NOMO-1 (cell line): ENCODE measurements around the gene PCDH12.
A peak's percentile ranks its signal among the peaks of the same experiment; 100 is the strongest.

ENCODE experiments used
- DNase-seq, 2 experiments: peaks; one replicate each; lab custom pipeline; 2025; ENCODE audit not compliant: unreplicated experiment in 2 of 2; lab: John Stamatoyannopoulos, UW

PCDH12 gene

DNA sequence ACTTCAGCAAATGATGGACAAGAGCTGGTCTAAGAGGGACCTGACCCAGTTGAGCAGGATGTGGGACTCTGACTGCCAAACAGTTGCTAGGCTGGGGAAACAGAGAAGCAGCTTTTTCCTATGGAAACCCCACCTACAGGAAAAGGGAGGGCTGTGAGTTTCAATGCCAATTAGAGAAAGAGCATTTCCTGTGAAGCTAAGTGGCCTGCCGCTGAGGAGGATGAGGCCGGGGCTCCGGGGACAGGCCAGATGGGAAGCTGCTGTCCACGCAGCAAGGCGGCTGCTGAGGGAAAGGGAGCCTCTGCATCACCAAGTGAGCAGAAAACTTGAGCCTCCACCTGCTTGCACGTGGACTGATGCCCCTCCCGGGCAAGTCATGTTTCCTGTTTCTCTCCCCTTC is at the start of gene PCDH12:
Gene PCDH12, minus strand, starts transcription at position 90 of the 400 bp plus-strand sequence. CDS start 351 bp downstream, outside the sequence.
- peak; percentile 10 to 33 for DNase-seq

DNA sequence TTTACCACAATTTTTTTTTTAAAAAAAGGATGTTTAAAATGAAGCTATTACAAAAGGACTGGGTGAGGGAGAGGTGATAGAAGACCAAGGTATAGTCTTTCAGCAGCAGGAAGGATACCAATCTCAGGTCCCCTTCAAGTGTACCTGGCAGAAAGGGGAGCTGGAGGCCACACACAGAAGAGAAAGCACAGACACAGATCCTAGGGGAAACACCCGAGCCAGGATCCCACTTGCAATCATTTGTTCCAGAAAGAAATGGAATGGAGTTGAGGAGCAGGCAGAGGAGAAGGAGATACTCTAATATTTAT is 49.2 kb upstream of the PCDH12 start:
- DNase-seq, result no peak

DNA sequence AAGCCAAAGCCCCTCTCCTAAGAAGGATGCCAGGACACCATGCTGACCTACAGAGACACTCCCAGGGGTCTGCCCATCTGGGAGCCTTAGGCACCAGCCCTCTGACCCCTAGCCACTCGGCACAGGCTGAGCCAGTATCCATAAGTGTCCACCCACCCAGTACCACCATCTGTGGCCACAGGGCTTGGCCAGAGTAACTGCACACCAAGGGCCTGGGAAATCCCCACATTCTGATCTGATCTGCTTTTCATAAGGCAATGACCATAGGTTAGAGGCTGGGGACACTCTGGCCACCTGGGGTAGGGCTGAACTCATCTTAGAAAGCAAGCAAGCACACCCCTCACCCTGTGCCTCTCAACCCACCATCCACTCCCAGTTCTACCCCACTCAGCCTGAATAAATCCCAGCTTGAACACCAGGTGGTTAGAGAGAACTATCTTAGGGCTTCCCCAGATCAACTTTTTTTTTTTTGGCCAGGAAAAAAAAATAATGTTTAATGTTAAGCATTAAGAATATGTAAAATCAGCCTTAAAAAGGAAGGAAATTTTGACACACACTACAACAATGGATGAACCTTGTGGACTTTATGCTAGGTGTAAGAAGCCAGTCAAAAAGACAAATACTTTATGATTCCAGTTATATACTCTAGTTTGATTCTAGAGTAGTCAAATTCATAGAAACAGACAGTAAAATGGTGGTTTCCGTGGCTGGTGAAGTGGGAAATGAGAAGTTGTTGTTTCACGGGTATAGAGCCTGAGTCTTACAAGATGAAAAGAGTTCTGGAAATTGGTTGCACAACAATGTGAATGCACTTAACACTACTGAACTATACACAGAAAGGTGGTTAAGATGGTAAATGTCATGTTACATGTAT is 48.6 kb upstream of the PCDH12 start:
- peak; percentile 9 to 60 for DNase-seq

DNA sequence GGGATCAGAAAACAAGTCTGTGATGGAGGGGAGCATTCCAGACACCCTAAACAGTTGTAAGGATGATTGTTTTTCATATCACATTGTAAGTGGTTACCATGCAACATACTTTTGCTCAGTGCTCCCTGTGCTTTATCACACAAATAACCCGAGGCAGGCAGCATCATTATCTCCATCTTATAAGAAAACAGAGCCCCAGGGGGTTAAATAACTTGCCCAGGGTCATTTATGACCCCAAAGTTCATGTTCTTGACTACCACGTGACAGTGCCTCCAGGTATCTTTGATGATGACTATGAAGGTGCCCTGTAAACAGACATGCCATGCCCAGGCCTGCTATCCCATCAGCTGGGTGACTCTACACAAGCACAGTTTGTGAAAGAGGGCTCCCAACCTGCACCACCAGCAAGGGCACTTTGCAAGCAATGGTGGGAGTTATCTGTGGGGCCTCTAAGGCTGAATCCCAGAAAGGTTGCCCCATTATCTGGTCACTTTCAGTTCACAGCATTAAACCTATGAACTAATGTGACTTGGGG is 45.3 kb upstream of the PCDH12 start:
- DNase-seq, result no peak

DNA sequence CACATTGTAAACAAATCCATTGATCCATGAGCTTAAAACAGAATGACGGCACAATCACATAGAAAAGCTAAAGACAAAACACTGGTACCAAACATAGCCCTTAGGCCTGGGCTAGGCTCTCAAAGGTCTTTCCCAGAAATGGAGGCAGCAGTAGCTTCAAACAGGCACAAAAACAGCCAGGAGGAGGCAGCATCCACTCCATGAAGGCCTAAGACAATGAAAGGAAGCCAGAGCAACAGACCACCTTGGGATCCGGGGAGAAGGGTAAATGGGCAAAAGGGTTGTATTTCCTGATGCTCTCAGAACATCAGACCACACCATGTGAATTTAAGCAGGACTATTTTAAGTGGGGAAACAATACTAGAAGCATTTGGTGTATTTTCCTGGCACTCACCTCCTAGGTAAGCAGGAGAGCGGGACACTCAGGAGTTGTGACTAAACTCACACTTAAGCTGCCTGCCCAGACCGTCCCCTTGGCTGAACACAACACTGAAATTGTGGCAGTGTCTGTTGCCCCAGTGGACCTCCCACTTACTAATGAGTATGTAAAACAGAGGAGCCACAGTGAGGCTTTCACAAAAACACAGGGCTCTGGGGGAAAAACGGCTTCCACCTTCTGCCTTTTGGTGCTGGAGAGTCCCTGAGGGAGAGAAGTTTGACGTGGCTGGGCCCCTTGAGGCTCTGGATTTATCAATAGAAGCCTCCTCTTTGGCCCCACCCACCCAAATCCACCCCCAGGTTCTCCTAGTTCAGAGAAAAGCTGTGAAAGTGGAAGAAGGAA is 42.9 kb upstream of the PCDH12 start:
- no peak for DNase-seq

DNA sequence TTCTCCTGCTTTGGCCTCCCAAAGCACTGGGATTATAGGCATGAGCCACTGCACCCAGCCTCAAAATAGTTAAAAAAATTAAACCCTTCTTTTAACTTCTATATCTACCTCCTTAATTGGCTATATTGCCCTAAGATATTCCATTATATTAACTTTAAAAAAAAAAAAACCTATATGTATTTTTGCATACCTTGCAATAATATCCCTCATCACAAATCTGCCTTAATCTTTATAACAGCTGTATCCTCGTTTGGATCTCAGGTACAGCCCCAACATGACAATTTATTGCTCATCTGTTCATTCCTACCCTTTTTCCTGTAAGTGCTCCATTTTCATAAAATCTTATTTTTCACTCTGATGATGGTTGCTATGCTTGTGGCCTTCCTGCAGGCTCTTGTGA is 42.2 kb upstream of the PCDH12 start:
- no peak for DNase-seq

DNA sequence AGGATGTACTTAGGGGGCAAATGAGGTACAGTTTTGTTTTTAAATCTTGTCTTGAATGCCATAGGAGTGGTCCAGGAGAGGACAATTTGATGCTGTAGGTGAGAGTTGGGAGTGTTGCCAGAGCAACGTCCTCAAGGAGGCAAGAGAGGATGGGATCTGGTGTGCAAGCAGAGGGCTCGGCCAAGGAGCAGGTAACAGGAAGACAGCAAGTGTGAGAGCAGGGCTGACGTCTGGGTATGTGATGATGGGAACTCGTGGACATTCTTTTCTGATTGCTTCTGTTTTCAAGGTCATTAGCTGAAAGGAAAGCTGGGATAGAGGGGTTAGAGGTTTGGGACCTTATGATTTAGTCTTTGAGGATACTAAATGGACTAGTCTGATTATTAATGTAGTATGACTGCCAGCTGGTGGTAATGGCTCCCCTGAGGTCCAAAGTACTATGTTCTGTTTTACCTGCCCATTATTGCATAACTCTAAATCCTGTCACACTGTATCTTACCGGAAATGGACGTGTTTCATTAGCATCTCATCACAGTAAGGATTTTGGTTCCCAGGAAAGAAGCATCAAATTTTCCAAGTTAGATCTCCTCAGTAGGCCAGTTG is 39.5 kb upstream of the PCDH12 start:
- no peak for DNase-seq

DNA sequence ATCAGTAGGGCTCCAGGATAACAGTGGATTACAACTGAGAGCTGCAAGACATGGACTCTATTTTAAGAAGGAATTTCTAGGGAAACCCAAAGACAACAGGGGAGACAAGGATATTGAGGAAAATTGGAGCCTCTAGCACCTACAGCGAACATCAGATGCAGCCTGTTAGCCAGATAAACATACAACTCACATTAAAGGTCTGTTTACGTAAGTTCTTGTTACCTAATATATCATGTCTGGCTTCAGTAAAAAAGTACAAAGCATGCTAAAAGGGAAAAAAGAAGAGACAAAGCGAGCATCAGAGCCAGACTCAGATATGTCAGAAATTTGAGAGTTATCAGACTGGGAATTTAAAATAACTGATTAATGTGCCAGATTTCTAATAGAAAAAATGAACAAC is 37.7 kb upstream of the PCDH12 start:
- DNase-seq, result no peak

DNA sequence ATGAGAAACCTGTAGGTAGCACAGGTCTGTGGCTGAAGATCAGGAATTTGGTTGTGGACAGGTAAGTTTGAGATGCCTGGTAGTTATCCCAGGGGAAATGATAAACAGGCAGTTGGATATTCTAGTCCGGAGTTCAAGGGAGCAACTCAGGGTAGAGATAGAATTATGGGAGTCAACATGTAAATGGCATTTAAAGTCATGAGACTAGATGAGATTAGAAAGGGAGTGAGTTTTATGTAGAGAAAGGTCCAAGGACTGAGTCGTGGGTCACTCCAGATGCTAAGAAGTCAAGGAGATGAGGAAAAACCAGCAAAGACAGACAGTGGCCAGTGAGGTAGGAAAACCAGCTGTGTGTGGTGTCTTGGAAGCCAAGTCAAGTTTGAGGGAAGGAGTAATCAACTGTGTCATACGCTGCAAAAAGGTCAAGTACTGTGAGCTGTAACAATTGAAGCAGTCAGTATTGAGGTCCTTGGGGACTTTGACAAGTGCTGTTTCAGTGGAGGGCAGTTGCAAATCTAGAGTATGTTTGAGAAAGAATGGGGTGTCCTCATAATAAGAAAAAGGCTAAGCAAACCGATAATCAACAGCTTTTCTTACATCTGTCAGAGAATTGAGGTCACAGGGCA is 36.6 kb upstream of the PCDH12 start:
- no peak for DNase-seq

DNA sequence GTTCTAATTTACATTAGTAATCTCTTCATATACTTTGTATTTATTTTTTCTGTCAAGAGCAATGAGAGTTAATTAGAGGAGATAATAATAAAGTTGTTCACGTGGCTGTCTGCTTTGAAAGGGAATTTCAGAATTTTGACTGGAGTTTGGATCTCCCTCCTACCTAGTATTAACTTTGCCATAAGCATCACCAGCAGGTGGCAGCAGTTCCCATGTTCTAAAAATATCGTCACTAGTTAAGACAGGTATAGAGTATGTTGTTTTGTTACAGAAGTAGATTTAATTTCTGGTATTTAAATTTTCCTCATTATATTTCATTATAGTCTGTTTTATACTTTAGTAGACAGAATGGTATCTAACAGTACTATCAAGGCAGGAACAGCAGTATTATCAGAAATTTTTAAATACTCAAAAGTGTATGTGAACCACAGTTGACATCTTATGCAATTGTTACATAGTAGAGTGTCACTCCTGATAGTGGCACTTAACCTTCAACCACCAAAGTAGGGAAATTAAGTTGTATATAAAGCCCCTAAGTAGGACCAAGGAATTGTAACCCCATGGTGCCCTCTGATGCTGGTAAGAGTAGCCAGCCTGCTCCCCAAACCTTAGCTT is 34.5 kb upstream of the PCDH12 start:
- DNase-seq, result peak in 1 of 2 experiments; percentile 43

DNA sequence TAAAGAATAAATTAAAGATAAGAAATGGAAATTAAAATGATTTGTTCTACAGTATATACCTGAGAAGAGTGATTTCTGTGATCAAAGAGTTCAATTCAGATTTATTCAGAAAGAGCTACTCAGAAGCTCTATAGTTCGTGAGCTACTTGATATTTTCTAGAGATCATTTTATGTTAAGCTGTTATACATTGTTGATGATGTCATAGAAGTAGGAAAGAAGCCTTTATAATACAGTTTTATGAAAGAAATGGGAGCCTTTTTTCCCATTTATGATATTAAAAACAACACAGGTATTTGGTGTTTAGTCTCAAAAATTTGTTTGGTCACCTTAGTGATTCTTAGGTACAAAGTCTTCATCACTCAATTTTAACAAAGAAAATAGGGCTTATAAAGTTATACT is 31.7 kb upstream of the PCDH12 start:
- DNase-seq, result no peak

DNA sequence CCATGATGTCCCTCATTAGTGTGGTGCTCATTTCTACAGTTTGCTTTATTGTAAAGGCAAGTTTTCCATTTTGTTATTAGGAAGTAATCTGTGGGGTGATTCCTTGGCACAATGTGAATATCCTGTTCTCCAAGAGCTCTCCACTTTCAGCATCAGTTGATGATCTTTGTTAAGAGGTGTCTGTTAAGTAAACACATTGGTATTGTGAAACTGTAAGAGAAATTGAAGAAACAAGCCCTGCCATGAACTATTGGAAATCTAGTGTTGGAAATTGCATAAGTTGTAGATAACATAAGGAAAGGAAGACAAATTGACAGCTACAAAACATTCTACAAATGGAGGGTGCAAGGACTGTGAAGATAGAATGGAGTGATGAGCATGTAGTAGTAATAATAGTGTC is 28.1 kb upstream of the PCDH12 start:
- no peak for DNase-seq

DNA sequence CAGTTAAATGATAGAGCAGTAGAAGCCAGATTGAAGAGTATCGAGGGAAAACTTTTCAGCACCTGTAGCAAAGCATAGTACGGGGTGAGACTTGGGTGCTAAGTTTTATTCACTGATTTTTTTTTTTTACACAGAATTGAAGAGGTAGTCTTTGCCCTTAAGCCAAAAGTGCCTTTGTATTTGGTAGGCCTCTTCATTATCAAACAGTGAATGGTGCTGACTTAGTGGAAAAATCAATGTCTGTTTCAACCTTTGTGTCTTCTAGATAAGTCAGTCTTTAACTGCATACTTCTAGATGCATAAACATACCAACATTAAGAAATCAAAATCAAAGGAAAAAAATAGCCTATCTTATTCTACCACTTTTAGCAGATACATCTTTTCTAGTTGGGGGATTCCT is 24.6 kb upstream of the PCDH12 start:
- DNase-seq, result no peak

DNA sequence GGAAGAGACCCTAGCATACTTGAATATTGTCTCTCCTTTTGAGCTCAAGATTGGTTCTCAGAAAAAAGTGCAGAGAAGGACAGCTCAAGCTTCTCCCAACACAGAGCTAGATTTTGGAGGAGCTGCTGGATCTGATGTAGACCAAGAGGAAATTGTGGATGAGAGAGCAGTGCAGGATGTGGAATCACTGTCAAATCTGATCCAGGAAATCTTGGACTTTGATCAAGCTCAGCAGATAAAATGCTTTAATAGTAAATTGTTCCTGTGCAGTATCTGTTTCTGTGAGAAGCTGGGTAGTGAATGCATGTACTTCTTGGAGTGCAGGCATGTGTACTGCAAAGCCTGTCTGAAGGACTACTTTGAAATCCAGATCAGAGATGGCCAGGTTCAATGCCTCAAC is 20.4 kb upstream of the PCDH12 start:
- no peak for DNase-seq

DNA sequence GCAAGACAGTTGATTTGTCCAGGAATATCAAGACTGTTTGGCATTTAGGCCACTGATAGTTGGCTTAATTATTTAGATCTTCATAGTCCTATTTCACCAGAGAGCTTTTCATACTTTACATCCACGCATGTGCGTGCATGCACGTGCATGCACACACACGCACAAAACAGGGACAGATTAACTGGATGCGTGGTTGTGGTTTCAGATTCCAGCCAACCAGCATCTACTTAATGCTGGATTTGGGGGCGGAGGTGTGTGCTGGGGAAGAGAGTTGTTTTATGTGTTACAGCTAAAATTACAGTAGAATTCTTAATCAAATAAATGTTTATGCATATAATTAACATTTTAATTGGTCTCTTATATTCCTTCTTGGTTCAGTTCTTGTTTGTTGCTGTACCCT is 18.2 kb upstream of the PCDH12 start:
- DNase-seq, result no peak

DNA sequence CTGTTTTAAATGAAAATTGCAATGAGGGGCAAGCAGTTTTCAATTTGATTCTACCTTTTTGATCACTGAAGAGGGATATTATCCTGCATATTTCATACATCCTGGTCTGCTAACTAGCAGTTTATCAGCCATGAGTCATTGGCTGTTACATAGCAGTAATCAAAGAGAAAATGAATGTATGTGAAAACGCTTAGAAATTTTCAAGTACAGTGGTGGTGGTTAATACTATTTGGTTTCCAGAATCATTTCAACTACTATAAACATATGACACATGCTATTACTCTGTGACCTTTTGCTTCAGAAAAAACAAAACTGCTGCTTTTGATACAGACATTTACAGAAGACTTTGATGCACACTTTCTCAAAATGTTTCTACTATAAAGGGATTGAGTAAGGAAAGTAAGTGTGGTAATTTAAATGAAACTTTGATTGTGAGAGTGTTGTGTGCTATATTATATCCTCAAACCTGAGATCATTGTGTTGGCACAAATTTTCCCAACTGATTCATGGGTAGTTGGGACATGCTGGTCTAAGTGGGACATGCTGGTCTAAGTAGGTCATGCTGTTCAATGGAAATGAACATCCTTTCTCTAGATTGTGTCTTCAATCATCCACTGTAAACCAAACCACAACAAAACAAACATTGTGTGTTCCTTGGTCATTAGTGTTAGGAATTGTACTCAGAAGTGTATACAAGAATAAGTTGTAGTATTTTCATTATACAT is 16.0 kb upstream of the PCDH12 start:
- no peak for DNase-seq

DNA sequence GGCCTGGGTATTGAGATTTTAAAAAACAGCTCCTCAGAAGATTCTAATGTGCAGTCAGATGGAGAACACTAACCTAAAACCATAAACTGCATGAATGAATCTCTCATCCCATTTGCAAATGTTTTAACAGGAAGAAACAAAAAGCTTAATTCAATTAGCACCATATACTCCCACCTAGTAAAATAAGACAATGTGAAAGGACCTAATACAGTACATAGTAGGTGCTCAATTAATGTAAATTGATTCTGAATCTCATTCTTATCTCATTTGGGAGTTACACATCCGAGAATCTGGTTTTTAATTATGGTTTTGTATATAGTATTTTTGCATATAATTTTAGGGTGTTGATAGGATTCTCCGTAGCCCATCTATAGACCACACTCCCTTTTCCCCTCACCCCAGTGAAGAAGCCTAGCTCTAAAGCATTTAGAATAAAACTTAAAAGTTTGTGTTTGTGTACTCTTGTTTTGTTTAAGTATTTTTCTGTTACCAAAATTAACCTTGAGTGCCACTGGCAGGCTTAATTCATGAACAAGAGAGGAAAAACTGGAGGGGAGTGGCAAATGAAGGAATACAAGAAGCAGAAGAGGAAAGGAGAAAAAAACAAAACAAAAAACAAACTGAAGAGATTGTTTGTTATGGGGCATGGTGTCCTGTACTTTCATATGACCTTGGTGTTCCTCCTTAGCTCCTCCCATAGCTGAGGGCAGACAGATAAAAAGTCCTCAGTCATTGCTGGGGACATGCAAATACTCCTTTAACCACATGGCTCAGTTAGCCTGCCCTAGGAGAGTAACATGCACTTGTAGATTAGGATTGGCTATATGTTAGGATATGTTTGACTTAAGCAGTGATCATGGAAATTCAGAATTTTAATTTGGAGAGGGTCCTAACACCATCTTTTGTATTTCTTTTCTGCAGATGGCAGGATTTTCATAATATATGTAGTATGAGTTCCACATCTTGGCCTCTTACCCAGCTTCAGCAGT is 12.1 kb upstream of the PCDH12 start:
- DNase-seq, result peak; percentile 68 to 81

DNA sequence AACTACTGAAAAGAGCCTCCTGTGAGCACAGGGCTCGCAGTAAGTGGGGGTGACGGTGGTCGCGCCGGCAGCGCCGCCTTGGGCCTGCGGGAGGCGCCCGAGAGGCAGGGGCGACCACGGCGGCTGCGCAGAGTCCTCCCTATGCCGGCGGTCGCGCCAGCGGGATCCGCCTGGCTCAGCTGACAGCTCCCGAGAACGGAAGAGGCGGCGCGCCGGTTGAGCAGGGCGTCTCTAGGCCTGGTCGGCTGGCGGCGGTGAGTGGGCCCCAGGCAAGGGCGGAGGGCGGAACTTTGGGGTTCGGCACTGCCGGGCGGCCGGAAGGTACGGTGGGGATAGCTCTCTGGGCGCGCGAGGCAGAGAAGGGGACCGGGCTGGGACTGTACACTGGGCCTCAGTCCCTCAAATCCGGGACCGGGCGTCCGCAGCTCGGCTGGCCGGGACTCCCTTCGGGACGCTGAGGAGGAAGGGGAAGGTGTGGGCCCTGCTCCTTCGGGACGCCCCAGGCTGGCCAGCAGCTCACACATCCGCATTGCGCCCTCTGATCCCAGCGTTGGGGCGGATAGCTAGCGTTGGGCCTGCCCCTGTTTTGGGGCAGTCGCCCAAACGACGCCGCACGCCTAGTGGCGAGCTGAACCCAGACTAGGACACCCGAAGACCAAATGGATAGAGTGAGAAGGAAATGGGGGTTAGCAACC is 11.1 kb upstream of the PCDH12 start, which contains the start of gene RNF14:
Gene RNF14, plus strand, starts transcription at position 192 of the 695 bp plus-strand sequence. CDS start 4,484 bp downstream, outside the sequence.
- peak; percentile 97 to 98 for DNase-seq
